Inflammatory macrophage treated with lipopolysaccharide for 1 hour (primary cell): ENCODE data around the gene FUT3.
"Not testable (repeated sequence)": the region's sequence is repeated elsewhere in the genome, so short reads cannot be mapped to it uniquely, and the experiment has no call there.

Experiments
- DNase-seq, 2 donors: peaks; one replicate each; pipeline ENCODE4 v3.0.0-alpha.2; 2020 to 2022

The FUT3 gene

DNA sequence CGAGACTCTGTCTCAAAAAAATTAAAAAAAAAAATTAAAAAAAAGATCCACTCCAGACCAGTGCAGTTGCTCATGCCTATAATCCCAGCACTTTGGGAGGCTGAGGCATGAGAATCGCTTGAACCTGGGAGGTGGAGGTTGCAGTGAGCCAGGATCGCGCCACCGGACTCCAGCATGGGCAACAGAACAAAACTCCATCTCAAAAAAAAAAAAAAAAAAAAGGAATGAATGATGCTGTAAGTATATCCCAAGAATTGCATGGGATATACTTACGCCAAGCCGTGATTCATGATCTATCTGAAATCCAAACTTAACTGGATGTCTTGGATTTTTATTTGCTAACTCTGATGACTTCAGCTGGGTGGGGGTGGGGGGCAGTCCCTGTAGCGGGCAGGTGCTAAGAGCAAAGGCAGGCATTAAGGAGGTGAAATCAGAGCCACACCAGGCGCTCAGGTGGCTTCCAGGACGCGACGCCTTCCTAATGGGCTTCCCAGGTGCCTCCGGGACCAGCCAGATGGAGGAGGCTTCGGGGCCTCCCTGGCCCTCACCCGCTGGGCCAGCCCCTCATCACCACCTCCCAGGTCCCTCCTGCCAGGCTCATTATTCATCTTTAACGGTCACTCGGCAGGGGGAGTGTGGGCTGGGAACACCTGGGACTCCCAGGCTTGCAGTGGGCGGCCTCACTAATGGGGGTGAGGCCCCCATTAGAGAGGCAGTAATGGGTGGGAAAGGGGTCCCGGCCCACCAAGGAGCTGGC lies 30.5 kb upstream of the FUT3 start:
- no peak for DNase-seq

DNA sequence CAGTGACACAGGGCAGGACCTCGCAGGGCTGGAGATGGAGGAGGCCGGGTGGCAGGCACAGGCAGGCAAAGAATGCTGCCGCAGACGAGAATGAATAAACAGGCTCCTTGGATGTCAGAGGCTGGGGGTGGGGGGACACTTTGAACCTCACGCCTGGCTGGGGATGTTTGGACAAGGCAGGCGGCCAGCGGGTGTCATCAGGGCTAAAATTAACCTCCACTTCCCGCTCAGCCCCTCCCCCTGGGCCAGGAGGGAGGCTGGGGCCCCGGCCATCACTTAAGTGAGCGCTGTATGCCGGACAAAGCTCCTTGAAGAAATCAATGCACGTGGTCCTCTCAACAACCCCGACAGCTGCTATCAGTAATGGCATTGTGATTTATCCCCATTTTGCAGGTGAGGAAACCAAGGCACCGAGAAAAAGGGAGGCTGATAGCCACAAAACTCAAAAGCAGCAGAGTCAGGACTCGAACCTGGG lies 29.4 kb upstream of the FUT3 start:
- DNase-seq: no peak

DNA sequence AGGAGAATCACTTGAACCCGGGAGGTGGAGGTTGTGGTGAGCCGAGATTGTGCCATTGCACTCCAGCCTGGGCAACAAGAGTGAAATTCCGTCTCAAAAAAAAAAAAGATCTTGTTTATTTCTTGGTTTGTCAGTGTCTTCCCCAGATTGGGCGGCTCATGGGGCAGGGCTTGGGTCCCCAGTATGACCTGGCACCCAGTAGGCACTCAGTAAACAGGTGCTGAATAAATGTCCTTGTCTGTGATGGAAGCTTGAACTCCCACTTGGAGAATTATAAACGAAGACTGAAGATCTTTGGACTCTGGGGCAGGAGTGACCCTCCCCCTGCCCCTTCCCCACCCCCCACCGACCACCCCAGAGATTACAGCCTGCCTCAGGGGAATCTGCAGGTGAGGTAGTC lies 28.9 kb upstream of the FUT3 start:
- DNase-seq: no peak

DNA sequence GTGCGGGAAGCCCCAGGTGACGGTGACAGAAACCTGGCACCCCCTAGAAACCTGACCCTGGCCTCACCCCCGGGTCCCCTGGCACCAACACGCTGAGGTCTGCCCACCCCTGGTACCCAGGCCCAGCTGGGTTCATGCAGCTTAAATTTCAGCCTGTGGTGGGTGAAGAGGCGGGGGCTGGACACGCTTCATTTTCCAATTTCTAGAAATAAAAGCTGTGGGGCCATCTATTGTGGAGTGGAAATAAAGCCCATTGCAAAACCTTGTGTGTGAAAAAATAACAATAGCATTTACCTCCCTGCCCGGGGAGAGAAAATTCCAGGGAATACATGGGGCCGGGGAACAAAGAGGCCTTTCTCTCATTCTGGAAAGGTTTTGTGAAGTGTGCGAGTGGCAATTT lies 26.6 kb upstream of the FUT3 start:
- no peak for DNase-seq

DNA sequence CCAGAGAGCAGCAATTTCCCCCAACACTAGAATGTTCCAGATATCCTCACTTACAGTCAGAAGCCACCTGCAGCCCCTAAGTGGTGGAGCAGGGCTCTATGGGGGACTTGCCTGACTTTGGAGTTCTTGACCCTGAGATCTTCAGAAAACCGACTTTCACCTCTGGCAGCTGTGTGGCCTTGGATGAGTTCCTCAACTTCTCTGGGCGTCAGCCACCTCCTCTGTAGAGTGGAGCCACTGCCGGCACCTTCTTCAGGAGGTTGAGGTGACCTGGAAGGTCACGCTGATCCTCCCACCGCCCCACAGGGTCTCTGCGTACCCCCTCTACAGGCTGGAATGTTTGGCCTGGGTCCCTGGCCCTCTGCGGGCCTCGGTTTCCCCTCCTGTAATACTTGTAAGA lies 26.2 kb upstream of the FUT3 start:
- no peak for DNase-seq

DNA sequence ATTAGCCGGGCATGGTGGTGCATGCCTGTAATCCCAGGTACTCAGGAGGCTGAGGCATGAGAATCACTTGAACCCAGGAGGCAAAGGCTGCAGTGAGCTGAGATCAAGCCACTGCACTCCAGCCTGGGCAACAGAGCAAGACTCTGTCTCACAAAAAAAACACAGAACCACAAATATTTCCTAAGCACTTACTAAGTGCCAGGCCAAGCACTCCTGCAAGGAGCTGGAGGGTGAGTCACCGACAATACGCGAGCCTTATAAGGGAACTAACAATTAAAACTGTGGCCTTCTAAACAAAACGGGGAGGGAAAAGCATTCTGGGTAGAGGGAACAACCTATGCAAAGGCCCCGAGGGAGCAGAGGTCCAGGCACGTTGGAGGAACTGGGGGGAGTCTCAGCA lies 23.2 kb upstream of the FUT3 start:
- peak; percentile 42 to 49 for DNase-seq

DNA sequence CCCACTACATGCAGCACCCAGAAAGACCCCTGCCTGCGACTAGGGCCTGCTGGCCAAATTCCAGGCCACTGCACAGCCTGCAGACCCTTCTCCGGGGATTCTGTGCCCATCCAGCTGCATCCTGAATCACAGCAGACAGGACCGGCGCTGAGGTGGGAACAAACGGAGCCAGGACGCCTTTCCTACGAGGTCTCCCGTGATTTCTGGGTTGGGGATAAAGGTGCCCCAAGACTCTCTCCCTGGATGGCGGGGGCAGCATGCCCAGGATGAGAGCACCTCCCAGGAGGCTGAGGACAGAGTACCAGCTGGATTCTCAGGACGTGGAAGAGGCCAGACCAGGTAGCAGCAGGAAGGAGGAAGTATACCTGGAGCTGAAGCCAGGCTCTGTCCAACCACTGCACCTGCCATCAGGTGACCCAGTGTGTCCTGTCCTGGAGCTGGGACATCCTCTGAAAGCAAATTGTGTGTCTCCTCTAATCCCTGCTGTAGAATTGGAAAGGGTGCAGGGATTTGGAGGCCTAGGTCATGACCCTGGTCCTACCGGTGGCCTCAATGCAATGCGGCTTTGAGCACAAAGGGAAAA lies 22.5 kb upstream of the FUT3 start:
- DNase-seq: no peak

DNA sequence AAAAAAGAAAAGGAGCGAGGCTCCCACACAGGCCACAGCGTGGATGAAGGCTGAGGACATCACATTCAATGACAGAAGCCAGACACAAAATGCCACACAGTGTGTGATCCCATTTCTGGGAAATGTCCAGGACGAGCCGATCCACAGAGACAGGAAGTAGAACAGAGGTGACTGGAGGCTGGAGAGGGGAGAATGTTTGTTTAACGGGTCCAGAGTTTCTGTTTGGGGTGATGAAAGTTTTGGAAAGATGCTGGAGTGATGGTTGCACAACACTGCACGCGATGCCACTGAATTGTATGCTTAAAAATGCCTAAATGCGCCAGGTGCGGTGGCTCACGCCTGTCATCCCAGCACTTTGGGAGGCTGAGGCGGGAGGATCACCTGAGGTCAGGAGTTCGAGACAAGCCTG lies 19.7 kb upstream of the FUT3 start:
- no peak for DNase-seq

DNA sequence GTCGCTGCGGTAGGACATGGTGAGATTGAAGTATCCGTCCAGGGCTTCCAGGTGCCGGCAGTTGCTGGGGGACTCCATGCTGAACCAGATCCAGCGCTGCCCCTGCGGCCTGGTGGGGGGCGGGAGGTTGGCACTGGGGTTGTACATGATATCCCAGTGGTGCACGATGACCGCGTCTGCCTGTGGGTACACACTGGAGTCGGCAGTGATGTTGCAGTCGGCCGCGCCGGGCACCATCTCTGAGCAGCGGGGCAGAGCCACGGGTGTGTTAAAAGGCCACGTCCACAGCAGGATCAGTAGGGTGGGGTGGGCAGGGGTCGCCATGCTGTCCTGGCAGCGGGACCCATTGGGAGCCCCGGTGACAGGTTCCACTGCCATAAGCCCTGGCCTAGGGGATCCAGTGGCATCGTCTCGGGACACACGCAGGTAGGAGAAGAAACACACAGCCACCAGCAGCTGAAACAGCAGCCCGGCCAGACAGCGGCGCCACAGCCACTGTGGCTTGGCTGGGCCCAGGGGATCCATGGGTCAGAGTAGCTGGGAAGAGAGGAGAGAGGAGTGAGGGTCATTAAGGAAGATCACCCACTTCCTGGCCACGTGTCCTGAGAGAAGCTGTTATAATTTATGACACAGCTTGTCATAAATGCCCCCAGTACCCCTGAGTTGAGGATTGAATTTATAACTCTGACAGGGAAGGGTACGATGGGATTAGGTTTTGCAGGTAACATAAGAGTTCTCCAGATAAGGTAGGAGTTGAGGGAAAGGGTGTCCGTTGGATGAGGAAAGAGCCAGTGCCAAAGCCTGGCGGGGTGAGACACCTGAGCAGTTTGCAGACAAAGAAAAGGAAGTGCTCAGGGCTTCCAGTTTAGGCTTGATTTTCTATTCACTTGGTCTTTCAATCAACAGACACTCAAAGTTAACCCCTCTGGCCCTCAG lies 16.2 kb upstream of the FUT3 start:
- no peak for DNase-seq

DNA sequence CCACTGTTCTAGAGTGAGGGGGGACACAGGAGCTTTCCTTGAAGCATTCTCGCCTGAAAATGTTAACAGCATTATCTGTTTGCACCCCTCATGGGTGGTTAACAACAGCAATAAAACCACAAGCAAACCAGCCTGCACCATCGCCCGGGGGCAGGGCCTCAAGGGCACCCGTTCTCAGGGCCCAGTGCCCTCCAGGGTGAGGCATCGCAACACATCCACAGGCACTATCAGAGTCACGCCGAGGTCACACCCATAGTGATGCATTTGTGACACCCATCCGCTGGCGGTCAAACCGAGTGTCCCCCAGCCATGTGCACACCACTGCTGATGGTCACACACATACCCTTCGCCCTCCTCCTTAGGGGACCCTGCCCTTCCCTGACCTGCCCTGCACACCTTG lies 14.5 kb upstream of the FUT3 start:
- no peak for DNase-seq

DNA sequence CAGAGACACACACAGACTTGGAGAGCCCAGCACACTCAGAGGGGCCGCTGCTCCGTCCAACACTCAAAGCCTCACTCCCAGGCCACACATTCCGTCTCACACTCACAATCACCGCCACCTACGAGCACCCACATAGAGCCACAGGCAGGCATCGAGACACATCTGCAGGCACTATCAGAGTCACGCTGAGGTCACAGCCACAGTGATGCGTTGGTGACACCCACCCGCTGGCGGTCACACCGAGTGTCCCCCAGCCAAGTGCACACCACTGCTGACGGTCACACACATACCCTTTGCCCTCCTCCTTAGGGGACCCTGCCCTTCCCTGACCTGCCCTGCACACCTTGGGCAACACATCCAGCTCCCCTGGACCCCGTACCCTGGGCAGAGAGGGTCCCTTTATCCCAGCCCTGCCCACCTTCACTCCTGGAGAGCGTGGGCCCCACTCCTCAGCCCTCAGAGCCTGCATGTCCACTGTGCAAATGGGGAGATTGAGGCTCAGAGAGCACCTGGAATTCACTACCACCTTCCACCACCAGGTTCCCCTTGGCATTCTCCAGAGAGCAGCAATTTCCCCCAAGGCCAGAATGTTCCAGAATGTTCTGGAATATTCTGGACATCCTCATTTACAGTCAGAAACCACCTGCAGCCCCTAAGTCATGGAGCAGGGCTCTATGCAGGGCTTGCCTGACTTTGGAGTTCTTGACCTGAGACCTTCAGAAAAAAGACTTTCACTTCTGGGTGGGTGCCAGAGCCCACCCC lies 13.7 kb upstream of the FUT3 start:
- no peak for DNase-seq

DNA sequence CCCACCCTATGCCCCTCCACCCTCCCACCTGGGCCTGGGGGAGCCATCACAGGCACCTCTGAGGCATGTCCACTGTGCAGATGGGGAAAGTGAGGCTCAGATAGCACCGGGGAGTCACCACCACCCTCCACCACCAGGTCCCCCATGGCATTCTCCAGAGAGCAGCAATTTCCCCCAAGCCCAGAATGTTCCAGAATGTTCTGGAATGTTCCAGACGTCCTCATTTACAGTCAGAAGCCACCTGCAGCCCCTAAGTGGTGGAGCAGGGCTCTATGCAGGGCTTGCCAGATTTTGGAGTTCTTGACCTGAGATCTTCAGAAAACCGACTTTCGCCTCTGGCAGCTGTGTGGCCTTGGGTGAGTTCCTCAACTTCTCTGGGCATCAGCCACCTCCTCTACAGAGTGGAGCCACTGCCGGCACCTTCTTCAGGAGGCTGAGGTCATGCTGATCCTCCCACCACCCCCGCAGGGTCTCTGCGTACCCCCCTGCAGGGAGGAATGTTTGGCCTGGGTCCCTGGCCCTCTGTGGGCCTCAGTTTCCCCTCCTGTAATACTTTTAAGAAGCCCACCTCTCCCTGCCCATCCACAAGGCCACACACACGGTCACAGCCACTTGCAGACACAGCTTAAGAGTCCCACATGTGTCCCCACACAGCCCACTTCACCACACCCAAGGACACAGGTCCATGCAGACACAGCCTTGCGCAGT lies 12.9 kb upstream of the FUT3 start:
- no peak for DNase-seq

DNA sequence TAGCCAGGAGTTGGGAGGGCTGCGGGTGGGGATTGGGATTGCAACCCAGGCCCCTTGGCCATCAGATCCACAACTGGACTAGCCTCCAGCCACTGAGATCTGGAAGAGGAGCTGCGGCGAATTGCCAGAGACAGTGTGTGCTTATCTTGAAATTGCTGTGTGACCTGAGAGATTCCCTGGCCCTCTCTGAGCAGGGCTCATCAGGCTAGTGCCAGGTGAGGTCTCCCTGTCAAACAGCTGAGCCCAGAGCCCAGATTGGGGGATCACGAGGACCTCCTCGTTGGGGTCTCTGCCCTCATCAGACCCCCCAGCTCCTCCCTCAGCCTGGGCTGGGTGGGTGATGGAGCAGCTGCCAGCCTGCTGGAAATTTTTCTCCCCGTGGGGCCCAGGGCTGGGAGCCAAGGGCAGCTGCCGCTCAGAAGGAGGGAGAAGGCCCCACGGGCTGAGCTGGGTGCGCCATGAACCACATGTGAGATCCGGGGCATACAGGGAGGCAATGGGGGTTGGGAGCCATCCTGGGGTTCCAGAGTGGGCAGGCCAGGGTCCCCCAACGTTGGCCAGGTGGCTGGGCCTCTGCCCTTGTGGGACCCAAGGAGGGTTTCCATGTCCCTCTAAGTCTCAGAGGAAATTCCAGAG lies 11.9 kb upstream of the FUT3 start:
- no peak for DNase-seq

DNA sequence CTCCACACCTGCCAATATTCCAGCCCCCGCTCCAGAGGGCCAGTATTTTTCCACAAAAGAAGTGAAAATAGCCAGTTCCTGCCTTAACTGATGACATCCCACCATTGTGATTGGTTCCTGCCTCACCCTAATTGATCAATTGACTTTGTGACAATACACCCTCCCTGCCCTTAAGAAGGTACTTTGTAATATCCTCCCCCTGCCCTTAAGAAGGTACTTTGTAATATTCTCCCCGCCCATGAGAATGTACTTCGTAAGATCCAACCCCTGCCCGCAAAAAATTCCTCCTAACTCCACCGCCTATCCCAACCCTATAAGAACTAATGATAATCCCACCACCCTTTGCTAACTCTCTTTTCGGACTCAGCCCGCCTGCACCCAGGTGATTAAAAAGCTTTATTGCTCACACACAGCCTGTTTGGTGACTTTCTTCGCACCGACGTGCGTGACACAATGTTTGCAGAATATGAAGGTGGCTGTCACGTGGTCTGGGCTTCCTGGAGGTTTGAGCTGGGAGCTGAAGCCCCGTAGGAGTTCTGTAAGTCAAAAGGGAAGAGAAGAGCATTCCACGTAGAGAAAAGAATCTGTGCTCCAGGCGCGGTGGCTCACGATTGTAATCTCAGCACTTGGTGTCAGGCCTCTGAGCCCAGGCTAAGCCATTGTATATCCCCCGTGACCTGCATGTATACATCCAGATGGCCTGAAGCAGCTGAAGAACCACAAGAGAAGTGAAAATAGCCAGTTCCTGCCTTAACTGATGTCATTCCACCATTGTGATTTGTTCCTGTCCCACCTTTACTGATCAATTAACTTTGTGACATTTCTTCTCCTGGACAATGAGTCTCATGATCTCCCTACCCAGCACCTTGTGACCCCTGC lies 6.2 kb upstream of the FUT3 start:
- DNase-seq: no peak

DNA sequence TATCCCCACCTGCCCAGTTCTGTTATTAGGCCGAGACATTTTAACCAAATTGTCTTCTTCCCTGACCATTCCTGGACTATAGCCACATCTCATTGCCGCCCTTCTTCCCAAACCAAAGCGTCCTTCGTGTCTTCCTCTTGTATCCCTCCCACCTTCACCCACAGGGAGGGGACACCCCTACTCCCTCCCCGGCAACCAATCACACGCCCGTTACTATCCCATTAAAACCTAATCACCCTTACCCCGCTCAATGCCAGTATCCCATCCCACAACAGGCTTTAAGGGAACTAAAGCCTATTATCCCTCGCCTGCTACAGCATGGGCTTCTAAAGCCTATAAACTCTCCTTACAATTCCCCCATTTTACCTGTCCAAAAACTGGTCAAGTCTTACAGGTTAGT lies 3.9 kb upstream of the FUT3 start:
- not testable (repeated sequence) for DNase-seq

DNA sequence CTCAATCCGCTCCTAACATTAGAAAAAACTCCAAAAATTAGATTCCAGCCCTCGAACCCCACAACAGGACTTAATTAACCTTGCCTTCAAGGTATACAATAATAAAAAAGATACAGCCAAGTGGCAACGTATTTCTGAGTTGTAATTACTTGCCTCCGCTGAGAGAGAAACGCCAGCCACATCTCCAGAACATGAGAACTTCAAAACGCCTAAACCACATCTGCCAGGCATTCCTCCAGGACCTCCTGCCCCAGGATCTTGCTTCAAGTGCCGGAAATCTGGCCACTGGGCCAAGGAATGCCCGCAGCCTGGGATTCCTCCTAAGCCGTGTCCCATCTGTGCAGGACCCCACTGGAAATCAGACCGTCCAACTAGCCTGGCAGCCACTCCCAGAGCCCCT lies 2.9 kb upstream of the FUT3 start:
- DNase-seq: not testable (repeated sequence)

DNA sequence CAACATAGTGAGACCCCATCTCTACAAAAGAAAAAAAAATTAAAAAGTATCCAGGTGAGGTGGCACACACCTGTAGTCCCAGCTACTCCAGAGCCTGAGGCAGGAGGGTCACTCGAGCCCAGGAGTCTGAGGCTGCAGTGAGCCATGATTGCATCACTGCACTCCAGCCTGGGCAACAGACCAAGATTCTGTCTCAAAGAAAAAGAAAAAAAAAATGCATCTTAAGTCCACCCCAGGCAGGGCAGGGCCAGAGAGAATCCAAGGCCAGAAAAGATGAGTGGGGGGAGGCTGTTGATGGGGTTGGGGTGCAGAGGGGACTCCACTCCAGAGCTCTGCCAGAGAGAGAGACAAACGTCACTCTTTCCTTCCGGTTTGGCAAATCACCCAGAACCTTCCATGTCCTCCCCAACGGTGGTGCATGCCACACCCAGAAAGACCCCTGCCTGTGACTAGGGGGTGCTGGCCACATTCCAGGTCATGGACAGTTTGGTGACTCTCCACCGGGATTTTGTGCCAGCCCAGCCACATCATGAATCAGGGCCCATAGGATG lies 431 bp downstream of the FUT3 start:
- no peak for DNase-seq

DNA sequence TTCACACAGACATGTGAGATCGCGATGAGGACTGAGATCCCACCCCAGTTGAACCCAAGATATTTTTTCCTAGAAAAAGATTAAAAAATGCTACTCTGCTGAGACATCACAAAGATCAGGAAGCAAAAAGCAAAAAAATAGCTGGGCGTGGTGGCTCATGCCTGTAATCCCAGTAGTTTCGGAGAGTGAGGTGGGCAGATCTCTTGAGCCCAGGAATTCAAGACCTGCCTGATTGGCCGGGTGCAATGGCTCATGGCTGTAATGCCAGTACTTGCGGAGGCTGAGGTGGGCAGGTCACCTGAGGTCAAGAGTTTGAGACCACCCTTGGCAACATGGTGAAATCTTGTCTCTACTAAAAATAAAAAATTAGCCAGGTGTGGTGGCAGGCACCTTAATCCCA lies 1.1 kb downstream of the FUT3 start:
- DNase-seq: no peak

DNA sequence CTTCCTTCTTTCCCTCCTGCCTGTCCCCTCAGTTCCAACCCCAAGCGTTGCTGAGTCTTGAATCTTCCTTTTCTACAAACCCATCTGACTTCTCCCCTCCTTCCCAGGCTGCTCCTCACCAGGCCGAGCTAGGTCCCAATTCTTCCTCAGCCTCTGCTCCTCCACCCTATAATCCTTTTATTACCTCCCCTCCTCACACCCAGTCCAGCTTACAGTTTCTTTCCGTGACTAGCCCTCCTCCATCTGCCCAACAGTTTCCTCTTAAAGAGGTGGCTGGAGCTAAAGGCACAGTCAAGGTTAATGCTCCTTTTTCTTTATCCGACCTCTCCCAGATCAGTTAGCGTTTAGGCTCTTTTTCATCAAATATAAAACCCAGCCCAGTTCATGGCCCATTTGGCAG lies 2.6 kb downstream of the FUT3 start:
- DNase-seq: not testable (repeated sequence)

DNA sequence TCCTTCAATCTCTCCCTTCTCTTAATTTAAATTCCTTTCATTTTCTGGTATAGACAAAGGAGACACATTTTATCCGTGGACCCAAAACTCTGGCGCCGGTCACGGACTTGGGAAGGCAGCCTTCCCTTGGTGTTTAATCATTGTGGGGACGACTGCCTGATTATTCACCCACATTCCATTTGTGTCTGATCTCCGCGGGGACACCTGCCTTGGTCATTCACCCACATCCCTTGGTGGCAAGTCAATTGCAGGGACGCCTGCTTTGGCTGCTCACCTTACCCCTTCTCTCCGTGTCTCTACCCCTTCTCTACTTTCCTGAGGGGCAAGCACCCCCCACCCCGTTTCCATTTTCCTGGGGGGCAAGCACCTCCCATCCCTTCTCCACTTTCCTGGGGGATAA lies 3.4 kb downstream of the FUT3 start:
- DNase-seq: not testable (repeated sequence)
